Measurements from ENCODE around the gene DISC1.

The DISC1 gene

DNA sequence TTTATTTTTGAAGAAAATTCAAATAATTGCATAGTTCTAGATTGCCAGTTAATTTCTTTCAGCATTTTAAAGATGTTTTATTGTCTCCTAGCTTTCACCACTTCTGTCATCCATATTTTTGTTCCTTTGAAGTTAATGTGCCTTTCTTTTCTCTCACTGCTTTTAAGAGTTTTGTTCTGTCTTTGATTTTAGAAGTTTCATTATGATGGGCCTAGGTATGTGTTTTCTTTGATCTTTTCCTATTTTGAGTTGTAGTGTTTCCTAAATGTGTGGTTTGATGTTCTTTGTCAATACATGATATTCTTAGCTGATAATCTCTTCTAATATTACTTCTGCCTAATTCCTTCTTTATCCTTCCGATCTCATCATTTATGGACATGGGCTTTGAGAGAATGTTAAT, 378.7 kb downstream of the DISC1 start:
- DNase-seq (ENCODE audit: low read depth) = no peak

- DNase-seq (ENCODE audit: low read depth) = no peak
These were observed 383.2 kb downstream of the DISC1 start for GRCh38 chr1:232009741-232010140.

DNA sequence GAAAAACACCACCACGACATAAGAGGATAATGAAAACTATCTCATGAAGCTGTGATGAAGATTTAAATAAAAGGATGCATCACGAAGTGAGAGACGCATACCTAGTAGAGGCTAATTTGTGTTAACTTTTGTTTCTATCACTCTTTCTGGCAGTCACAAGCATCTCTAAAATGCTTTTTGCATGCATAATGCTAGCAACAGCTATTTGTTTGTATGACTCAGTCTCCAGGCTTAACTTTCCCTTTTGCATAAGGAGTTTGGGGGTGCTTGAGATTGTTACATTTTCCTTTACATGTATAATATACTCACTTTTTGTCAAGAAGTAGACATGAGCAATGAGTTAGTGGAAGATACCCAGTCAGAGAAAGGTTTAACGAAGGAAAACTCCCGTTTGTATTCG, 385.4 kb downstream of the DISC1 start:
- DNase-seq (ENCODE audit: low read depth) = no peak

DNA sequence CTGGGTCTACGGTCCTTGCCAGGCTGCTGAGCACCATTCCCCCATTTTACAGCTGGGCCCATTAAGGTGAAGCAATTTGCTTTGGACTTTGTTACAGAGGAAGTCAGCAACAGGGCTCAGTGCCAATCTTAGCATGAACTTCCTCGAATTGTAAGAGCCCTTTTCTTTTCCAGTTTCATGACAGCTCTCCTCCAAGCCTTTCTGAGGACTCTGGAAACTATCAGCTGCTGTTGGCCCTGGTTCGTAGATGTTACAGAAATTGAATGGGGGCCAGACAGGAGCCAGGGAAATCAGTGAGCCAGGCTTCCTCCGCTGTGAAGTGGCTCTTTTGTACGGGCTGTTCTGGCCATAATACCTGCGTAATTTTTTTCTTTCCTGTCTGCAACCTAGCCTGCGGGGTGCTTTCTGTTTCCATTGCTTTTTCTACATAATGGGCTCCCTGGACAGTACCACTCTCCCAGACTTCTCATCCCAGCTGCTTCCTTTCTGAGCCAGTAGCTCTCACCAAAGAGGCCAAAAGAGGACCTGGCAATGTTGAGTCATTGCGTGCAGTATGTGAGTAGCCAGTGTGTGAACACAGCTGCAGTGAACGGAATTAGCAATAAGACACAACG, 386.3 kb downstream of the DISC1 start:
- no peak for DNase-seq (ENCODE audit: low read depth)

- no peak for DNase-seq (ENCODE audit: low read depth)
These were observed 388.4 kb downstream of the DISC1 start for GRCh38 chr1:232014941-232015340.

DNA sequence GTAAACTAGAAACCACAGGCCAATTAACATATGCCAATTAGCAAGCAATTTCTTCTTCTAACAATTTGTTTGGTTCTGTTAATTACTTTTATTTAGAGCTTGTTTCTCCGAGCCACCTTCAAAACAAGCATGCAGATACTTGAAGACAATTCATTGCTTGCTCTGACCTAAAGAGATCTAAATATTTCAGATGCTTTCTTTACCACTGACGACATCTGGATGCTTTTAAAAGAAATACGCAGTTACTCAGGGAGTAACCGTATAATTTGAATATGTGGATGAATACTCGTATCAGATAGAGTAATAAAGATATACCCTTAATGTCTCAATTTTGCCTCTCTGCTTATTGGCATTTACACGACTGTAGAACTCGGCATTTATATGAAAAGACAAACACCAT, 390.0 kb downstream of the DISC1 start:
- DNase-seq (ENCODE audit: low read depth) = no peak

GRCh38 chr1:232017057-232017456, 390.5 kb downstream of the DISC1 start:
- DNase-seq (ENCODE audit: low read depth) = no peak

DNA sequence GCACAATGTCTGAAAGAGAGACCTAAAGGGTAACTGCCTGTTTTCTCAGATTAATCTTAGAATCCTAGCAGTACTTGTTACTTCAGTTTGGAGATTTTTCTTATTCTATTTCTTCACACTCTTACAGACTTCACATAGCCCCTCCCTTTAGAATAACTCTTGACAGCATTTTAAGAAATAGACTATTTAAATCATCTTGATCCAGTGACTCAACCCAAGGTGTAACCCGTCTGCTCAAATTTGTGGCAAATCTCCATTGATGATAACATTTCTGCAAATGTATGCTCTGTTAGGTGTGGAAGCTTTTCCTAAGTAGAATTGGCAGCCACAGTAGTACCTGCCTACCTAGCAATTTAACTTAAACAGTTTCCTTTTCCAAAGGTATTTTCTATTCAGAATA, 391.2 kb downstream of the DISC1 start:
- DNase-seq (ENCODE audit: low read depth) = no peak

DNA sequence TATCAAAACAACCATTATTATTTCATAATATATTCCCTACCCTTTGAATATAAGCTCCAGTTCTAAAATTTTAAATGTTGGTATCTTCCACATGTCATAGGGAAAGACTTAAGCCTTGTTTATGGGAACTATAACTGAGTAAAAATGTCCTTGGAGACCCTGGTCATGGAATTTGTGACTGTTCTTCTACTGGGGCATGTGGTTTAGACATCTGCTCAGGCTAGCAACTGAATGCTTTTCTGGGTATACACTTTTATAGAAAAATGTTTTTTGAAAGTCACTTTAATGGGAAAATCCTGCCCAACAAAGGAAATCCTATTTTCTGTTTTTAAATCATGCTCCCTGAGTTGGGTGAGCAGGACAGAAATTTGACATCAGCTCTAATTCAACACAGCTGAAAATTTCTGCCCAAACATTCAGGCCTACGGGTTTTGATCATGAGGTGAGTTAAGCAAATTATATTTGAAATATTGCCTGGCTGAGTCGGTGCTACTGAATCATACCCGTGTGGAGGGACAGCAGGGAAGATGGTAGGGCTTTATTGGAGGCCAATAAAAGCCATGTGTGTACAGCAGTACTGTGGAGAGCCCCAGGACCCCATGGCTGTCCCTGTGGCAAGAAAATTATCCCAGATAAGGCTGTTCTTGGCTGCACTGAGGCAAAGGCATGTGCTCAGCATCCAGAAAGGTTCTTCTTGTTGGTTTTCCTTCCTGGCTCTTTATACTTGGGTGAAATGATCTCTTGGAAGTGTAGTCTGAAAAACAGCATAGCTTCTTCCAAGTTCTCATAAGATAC, 391.8 kb downstream of the DISC1 start:
- no peak for DNase-seq (ENCODE audit: low read depth)

DNA sequence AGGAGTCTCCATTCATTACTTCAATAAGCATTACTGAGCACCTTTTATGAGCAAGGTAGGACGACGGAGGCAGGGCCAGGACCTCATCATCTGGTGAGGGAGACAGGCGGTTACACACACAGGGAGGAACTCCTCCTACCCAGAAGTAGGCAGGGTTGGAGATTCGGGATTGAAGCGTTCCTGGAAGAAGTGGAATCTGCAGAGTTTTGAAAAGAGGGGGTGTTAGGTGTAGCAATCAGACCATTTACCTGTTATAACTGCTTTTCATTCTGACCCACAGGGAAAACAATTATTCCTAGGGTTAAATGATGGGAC, 392.4 kb downstream of the DISC1 start:
- DNase-seq (ENCODE audit: low read depth) = no peak

- no peak for DNase-seq (ENCODE audit: low read depth)
These were observed 393.8 kb downstream of the DISC1 start for GRCh38 chr1:232020352-232020751.

DNA sequence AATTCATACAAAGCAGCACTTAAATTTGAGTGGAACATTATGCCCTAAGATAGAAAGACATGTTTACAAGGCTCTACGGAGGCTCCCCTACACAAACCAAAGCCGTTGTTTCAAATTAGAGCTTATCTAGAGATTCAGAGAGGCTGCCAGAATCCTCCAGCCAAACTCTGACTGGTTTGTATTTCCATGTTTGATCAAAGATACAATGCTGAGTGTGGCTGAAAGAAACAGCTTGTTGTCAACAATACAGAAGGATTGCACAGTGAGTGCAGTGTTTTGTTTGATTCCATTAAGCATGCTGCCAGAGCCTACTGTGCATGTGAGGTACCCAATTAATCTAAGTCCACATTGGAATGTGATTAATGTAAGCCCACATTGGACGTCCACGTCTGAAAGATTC, 402.7 kb downstream of the DISC1 start:
- DNase-seq (ENCODE audit: low read depth) = no peak

DNA sequence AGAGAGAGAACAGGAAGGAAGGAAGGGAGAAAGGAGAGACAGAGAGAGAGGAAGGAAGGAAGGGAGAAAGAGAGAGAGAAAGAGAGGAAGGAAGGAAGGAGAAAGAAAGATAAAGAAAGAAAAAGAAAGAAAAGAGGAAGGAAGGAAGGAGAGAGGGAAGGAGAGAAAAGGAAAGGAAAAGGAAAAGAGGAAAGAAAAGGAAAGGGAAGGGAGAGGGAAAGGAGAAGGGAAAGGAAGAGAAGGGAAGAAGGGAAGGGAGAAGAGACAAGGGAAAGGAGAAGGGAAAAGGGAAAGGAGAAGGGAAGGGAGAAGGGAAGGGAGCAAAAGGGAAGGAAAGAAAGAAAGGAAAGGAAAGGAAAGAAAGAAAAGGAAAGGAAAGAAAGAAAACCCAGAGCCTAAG, 404.6 kb downstream of the DISC1 start:
- no peak for DNase-seq (ENCODE audit: low read depth)

GRCh38 chr1:232033285-232033684, 406.7 kb downstream of the DISC1 start:
- no peak for DNase-seq (ENCODE audit: low read depth)

DNA sequence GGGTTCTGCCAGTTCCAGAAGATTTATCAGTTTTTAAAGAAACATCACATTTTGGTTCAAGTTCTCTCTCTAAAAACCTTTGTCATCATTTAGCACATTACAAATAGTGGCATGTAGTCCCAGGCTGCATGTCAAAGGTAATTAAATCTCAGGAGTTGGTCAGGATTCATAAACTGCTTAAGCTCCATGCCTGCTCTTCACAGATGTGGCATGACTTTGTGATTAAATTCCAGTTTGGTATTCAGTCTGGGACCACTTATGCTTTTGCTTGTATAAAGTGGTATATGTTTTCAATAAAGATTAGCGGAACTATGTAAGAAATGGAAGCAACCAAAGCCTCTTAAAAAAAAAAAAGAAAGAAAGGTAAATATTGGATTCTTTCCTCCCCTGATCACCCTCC, 408.0 kb downstream of the DISC1 start:
- no peak for DNase-seq (ENCODE audit: low read depth)

DNA sequence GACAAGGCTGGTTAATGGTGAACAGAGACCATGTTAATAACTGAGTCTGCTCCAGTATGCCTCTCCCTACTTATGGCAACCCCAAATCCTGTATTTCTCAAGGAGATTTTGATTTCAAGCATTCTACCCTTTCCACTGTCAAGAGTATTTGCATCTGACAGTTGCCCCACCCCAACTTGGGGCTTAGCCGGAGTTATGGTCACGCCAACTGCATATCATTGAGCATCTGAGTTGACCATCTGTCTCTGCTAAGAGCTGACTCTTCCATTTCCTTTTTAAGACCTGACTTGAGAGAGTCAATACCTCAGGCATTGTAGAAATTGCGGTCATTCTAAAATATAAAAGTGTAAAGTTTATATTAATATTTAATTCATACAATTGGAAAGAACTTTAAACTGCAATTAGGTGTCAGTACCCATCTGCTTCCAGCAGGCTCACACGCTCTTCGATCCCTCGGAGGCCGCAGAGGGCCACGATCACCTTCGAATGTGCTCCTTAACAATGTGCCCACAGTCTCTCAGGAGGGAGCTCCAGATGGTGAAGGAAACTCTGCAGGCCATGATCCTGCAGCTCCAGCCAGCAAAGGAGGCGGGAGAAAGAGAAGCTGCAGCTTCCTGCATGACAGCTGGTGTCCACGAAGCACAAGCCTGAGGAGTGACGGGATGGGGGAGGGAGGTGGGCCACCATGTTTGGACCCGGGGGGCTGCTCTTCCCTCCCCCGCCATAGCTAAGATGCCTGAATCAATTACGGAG, 409.8 kb downstream of the DISC1 start:
- no peak for DNase-seq (ENCODE audit: low read depth)

DNA sequence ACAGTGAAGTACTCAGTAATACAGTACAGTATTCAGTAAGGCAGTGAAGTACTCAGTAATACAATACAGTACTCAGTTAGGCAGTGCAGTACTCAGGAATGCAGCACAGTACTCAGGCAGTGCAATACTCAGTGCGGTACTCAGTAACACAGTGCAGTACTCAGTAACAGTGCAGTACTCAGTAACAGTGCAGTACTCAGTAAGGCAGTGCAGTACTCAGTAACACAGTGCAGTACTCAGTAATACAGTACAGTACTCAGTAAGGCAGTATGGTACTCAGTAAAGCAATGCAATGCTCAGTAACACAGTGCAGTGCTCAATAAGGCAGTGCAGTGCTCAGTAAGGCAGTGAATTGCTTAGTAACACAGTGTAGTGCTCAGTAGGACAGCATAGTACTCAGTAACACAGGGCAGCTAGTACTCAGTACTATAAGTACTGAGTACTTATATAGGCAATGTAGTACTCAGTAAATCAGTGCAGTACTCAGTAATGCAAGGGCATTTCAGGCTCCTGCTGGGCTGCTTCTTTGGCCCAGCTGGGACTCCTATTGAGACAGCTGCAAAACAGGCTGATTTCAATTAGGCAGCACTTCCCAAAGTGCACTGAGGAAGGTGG, 411.3 kb downstream of the DISC1 start:
- DNase-seq (ENCODE audit: low read depth) = no peak

DNA sequence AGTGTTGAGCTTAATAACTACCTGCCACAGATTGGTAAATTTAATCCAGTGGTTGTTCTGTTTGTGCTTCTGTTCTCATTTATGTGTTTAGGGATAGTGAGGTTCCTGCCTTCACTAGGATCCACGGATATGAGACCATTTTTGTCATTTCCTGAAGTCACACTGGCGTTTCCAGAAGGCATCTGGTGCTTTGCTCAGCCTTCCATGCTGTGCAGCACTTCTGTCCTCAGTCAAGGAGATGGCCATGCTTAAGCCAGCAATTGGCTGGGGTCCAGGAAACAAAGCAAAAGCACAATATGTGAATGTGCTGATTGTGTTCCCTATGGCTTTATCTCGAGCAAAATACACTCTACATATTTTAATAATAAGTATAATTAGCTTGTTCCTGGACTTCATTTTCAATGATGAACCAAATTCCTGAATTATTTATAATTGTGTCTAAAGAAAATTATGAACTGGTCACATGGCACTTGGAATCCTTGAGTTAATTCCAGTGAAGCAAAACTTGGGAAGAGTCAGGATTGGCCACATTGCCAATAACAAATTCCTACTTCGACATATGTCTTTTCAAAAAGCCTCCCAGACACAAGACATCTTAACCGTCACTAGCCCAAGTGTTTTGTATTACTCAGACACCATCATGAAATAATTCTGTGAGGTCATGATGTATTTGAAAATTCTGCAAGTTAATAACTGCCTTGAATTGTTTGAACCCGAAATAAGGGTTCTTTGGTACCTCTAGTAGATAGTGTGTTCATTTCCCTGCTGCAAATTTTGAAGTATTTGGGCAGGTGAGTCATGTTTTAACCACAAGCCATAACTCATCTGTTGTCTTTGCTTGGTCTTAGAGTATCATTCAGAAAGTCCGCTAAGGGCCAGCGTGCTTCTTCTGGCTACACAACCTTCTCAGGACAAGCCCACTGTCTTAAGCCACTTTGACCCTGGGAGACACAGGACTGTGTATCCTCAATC, 412.4 kb downstream of the DISC1 start:
- no peak for DNase-seq (ENCODE audit: low read depth)

- no peak for DNase-seq (ENCODE audit: low read depth)
These were observed 413.7 kb downstream of the DISC1 start for GRCh38 chr1:232040260-232040659.

DNA sequence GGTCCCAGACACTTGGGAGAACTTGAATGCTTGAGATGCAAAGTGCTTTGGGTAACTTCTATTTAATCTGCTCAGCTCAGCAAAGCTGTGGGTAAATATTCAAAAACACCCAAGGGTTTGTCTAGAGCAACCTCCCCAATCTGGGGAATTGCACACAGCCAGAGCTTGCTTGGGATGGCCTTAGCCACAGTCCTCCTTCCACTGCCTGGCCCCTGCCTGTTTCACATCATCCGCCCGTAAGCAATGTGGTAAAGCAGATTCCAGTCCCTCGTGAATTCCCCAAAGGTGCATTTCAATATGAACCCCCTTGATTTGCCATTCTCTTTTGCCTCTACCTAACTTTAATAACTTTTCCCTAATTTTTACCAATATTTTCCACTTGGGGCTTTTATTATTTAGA, 418.1 kb downstream of the DISC1 start:
- no peak for DNase-seq (ENCODE audit: low read depth)

GRCh38 chr1:232045139-232045994, 418.8 kb downstream of the DISC1 start:
- no peak for DNase-seq (ENCODE audit: low read depth)
